Measurements from ENCODE around the gene CEP152. TPM values are rescaled to one million over a fixed set of nuclear protein-coding genes. Genes with fewer than 3 reads are reported as not detected.

CEP152 gene, protein sequence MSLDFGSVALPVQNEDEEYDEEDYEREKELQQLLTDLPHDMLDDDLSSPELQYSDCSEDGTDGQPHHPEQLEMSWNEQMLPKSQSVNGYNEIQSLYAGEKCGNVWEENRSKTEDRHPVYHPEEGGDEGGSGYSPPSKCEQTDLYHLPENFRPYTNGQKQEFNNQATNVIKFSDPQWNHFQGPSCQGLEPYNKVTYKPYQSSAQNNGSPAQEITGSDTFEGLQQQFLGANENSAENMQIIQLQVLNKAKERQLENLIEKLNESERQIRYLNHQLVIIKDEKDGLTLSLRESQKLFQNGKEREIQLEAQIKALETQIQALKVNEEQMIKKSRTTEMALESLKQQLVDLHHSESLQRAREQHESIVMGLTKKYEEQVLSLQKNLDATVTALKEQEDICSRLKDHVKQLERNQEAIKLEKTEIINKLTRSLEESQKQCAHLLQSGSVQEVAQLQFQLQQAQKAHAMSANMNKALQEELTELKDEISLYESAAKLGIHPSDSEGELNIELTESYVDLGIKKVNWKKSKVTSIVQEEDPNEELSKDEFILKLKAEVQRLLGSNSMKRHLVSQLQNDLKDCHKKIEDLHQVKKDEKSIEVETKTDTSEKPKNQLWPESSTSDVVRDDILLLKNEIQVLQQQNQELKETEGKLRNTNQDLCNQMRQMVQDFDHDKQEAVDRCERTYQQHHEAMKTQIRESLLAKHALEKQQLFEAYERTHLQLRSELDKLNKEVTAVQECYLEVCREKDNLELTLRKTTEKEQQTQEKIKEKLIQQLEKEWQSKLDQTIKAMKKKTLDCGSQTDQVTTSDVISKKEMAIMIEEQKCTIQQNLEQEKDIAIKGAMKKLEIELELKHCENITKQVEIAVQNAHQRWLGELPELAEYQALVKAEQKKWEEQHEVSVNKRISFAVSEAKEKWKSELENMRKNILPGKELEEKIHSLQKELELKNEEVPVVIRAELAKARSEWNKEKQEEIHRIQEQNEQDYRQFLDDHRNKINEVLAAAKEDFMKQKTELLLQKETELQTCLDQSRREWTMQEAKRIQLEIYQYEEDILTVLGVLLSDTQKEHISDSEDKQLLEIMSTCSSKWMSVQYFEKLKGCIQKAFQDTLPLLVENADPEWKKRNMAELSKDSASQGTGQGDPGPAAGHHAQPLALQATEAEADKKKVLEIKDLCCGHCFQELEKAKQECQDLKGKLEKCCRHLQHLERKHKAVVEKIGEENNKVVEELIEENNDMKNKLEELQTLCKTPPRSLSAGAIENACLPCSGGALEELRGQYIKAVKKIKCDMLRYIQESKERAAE (N-terminal part only)
- total RNA-seq = 4.2 and 4.4 TPM in 2 replicates

GRCh38 chr15:48810414-48811324 lies at the start of gene CEP152:
TSS of gene CEP152 (minus strand) at chr15:48811069. CDS start at chr15:48805649, 5,420 bp downstream.

Other genes with a start within 250 kb of the CEP152 start
- 29.1 and 31.7 TPM in 2 replicates for gene FBN1, start 165.4 kb downstream of the CEP152 start, total RNA-seq
- 167 and 202 TPM in 2 replicates for gene EID1, start 67.1 kb upstream of the CEP152 start, total RNA-seq
- gene SHC4, start 152.8 kb upstream of the CEP152 start, total RNA-seq = 0.30 and 0.40 TPM in 2 replicates
- gene SECISBP2L, start 235.4 kb upstream of the CEP152 start, total RNA-seq = 16.6 and 18.1 TPM in 2 replicates

Data from mammary microvascular endothelial cell (primary cell).